Measurements from ENCODE around the gene CDK13. TPM values are rescaled to one million over a fixed set of nuclear protein-coding genes. Genes with fewer than 3 reads are reported as not detected.

CDK13 gene
- total RNA-seq, 1 experiment from 2014 or later, result 52.2 TPM

GRCh38 chr7:39969431-39969830 lies 19.4 kb downstream of the CDK13 start:
- Mint-ChIP-seq H3K27me3 (ENCODE audit: low read depth) (no peaks in the 10 kb centered on the region), H3K9me3 (peaks cover 14 to 16% of the 10 kb centered on the region in 2 experiments), H3K27ac (peak overlapping the region; percentile 82 to 88 (median 85)), H3K4me1 (peaks cover 33 to 41% of the 10 kb centered on the region in 2 experiments), H3K36me3 (ENCODE audit: insufficient read depth in 1 of 3, low read depth in 3 of 3) (peaks cover 18 to 25% (median 24%) of the 10 kb centered on the region in 3 experiments), H3K4me3 (no peak overlapping the region; a peak in 1 of 5 replicates)
- Histone ChIP-seq H3K23me2 (ENCODE audit: insufficient read length, low read depth, low read length, poor library complexity, severe bottlenecking) (no peaks in the 10 kb centered on the region), H3K9me3 (ENCODE audit: control insufficient read depth, low read depth, low read length) (no peaks in the 10 kb centered on the region), H2BK12ac (ENCODE audit: insufficient read length, low read depth, low read length) (no peak overlapping the region), H3K23ac (ENCODE audit: insufficient read length, low read depth, low read length) (no peak overlapping the region), H4K20me1 (ENCODE audit: control insufficient read depth, insufficient read depth, insufficient read length) (no peaks in the 10 kb centered on the region), H4K5ac (ENCODE audit: insufficient read length, low read depth, low read length) (no peak overlapping the region), H3K4ac (ENCODE audit: low read depth, low read length) (no peak overlapping the region), H3K79me1 (ENCODE audit: insufficient read depth, low read depth, low read length, poor library complexity, severe bottlenecking) (peaks cover 12% of the 10 kb centered on the region), H2BK15ac (ENCODE audit: low read depth, low read length) (no peak overlapping the region), H3K9ac (ENCODE audit: extremely low read depth, insufficient read length, low read length) (no peak overlapping the region), H3K27ac (ENCODE audit: insufficient read length, low read depth, low read length) (no peak overlapping the region), H3K4me2 (ENCODE audit: insufficient read depth, insufficient read length, low read length) (no peak overlapping the region), H3K27me3 (ENCODE audit: insufficient read depth, low read length) (no peaks in the 10 kb centered on the region), H2AFZ (ENCODE audit: low read length) (no peak overlapping the region), H3K56ac (ENCODE audit: insufficient read length, low read depth, low read length) (no peak overlapping the region), H3K4me1 (ENCODE audit: insufficient read depth, low read length) (no peaks in the 10 kb centered on the region), H2BK5ac (ENCODE audit: insufficient read length, low read length) (no peak overlapping the region), H3K14ac (ENCODE audit: insufficient read depth, low read length) (no peak overlapping the region), H3T11ph (ENCODE audit: low read length) (no peak overlapping the region), H4K91ac (ENCODE audit: insufficient read length, low read depth, low read length) (no peak overlapping the region), H3K79me2 (ENCODE audit: insufficient read depth, low read length) (peaks cover 40% of the 10 kb centered on the region; the same call in 1 of the 2 replicates), H2BK20ac (ENCODE audit: low read depth, low read length, poor library complexity, severe bottlenecking) (no peak overlapping the region), H2AK5ac (ENCODE audit: insufficient read length, low read length) (no peak overlapping the region), H3K18ac (ENCODE audit: insufficient read length, low read depth, low read length) (no peak overlapping the region), H4K8ac (replicated peaks; ENCODE audit: insufficient read length, low read depth, low read length) (no peak overlapping the region), H2BK120ac (ENCODE audit: low read depth, low read length, poor library complexity, severe bottlenecking) (no peak overlapping the region)
- DNase-seq, result no peak
- WGBS (ENCODE audit: extremely low coverage, insufficient read length, low lambda C conversion rate), result no CpG with 5 or more reads among the region's 1 CpG
- no peak for TF ChIP-seq CTCF (conservative IDR thresholded peaks at IDR 0.05)
